AG09319 (cell line): Measurements from ENCODE around the gene ZNF892.

Experiments
- DNase-seq: peaks from one replicate; pipeline ENCODE4 v3.0.0-alpha.2; 2010; ENCODE audit warnings: low read depth; ENCODE audit errors: extremely low read depth
- CTCF ChIP-seq: IDR thresholded peaks from 2 replicates; pipeline ENCODE4 v1.5.1; 2011; ENCODE audit warnings: low read depth, mild to moderate bottlenecking, inconsistent platforms, low read length, moderate library complexity

The ZNF892 gene

GRCh38 chr2:95225658-95226057 is 18.3 kb downstream of the ZNF892 start:
- TF ChIP-seq CTCF: no peak
- no peak for DNase-seq

- DNase-seq: peak; percentile 22
- TF ChIP-seq CTCF: peak; percentile 88
Measured at GRCh38 chr2:95231723-95232122, 24.4 kb downstream of the ZNF892 start.

GRCh38 chr2:95232232-95232631 is 24.9 kb downstream of the ZNF892 start:
- no peak for TF ChIP-seq CTCF

GRCh38 chr2:95234286-95234785 is 27.0 kb downstream of the ZNF892 start:
- no peak for TF ChIP-seq CTCF
- no peak for DNase-seq

More at GRCh38 chr2:95232232-95232631, 24.9 kb downstream of the ZNF892 start:
- DNase-seq: no peak

GRCh38 chr2:95234816-95235215 is 27.5 kb downstream of the ZNF892 start:
- DNase-seq: no peak

GRCh38 chr2:95238131-95238530 is 30.8 kb downstream of the ZNF892 start:
- TF ChIP-seq CTCF: no peak
- no peak for DNase-seq

More at GRCh38 chr2:95234816-95235215, 27.5 kb downstream of the ZNF892 start:
- TF ChIP-seq CTCF: no peak

GRCh38 chr2:95240091-95240490 is 32.8 kb downstream of the ZNF892 start:
- TF ChIP-seq CTCF: no peak
- no peak for DNase-seq
